ENCODE results near the gene PPDPF.

Gene PPDPF

DNA sequence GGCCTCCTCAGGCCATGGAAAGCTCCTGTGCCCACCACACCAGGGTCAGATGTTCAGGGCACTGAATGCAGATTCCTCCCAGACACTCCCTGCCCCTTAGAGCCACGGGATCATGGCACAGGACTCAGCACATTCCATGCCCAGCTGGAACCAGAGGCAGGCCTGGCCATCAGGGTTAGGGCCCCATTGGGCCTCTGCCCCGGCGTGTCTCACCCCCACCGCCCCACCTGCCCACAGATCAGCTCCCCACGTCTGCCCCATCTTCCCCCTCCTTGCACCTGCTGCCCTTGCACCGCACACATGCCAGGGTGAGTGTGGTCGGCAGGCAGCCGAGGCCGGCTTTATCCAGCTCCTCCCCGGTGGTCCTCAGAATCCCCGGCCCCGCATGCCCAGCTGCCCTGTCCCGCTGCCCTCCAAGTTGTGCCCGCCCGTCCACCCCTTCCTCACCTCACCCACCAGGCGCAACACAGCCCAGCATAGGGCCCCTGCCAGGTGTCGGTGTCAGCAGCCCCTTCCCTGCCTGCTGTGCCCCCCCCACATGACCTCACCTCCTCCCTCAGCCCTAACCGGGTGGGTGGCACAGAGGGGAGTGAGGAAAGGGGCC is 29.2 kb downstream of the PPDPF start:
- no peak for DNase-seq (ENCODE audit: low read depth)
- TF ChIP-seq POLR2A (IDR thresholded peaks at IDR 0.05; ENCODE audit: extremely low read depth, insufficient read length) = no peak
- TF ChIP-seq, protein P1, sequence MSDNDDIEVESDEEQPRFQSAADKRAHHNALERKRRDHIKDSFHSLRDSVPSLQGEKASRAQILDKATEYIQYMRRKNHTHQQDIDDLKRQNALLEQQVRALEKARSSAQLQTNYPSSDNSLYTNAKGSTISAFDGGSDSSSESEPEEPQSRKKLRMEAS (IDR thresholded peaks at IDR 0.05; ENCODE audit: low read depth, low read length) = no peak
- TF ChIP-seq MYC (IDR thresholded peaks at IDR 0.05; ENCODE audit: low read depth, low read length) = no peak
- TF ChIP-seq, protein P2, sequence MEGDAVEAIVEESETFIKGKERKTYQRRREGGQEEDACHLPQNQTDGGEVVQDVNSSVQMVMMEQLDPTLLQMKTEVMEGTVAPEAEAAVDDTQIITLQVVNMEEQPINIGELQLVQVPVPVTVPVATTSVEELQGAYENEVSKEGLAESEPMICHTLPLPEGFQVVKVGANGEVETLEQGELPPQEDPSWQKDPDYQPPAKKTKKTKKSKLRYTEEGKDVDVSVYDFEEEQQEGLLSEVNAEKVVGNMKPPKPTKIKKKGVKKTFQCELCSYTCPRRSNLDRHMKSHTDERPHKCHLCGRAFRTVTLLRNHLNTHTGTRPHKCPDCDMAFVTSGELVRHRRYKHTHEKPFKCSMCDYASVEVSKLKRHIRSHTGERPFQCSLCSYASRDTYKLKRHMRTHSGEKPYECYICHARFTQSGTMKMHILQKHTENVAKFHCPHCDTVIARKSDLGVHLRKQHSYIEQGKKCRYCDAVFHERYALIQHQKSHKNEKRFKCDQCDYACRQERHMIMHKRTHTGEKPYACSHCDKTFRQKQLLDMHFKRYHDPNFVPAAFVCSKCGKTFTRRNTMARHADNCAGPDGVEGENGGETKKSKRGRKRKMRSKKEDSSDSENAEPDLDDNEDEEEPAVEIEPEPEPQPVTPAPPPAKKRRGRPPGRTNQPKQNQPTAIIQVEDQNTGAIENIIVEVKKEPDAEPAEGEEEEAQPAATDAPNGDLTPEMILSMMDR (IDR thresholded peaks at IDR 0.05; ENCODE audit: low read depth, low read length) = no peak
- no peak overlapping the region for H3K4me3 ChIP-seq (ENCODE audit: low read depth, low read length)

DNA sequence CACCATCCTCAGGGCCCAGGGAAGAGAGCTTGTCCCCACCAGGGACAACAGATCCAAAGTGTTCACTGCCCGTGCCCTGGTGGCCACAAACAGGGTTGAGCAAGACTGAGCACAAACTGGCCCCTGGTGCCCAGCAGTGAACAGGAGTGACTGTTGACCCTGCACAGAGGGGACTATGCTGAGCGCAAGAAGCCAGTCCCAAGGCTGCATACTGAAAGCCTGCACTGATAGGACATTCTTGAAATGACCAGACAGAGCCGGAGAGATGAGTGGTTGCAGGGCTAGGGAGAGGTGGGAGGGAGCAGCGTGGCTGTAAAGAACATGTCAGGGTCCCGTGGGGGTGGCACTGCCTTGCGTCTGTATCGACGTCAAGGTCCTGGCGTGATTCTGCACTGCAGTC is 30.5 kb downstream of the PPDPF start:
- DNase-seq (ENCODE audit: low read depth) = peak; percentile 56
- no peak overlapping the region for H3K4me3 ChIP-seq (ENCODE audit: low read depth, low read length)
- TF ChIP-seq, protein P1 (IDR thresholded peaks at IDR 0.05; ENCODE audit: low read depth, low read length) = no peak
- TF ChIP-seq MYC (IDR thresholded peaks at IDR 0.05; ENCODE audit: low read depth, low read length) = no peak
- no peak for TF ChIP-seq POLR2A (IDR thresholded peaks at IDR 0.05; ENCODE audit: extremely low read depth, insufficient read length)
- TF ChIP-seq, protein P2 (IDR thresholded peaks at IDR 0.05; ENCODE audit: low read depth, low read length) = no peak

DNA sequence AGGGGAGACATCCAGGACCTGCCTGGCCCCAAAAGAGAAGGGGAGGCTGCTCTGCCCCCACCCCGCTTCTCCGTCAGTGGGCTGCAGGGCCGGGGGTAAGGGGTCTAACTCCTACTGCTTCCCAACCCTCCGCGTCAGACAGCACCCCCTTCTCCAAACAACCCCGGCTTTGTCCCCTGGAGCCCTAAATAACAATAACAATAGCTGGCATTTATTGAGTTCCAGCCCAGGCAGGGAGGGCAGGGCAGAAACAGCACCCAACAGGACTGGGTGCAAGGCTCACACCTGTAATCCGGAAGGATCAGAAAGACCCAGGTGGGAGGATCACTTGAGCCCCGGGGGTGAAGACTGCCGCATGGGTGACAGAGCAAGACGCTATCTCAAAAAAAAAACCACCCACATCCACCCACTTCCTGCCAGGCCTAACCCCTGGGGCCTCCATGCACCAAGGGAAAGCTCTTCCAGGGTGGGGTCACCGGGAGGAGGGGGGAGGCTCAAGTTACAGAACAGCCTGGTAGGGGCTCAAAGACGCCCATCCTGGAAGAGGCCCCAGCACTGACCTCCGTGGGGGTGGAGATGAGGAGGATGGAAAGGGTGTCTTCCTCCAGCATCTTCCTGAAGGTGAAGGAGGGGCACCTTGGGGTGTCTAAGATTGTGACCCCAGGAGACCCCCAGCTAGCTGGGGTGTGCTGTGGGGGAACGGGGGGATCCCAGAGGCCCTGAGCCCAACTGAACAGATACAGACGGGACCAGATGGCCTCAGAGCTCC is 32.1 kb downstream of the PPDPF start:
- TF ChIP-seq, protein P2 (IDR thresholded peaks at IDR 0.05; ENCODE audit: low read depth, low read length) = no peak
- TF ChIP-seq, protein P1 (IDR thresholded peaks at IDR 0.05; ENCODE audit: low read depth, low read length) = peak; percentile 63
- TF ChIP-seq MYC (IDR thresholded peaks at IDR 0.05; ENCODE audit: low read depth, low read length) (peak; percentile 18; the same call in 1 of the 2 replicates), POLR2A (IDR thresholded peaks at IDR 0.05; ENCODE audit: extremely low read depth, insufficient read length) (no peak)
- DNase-seq (ENCODE audit: low read depth) = peak; percentile 86
- no peak overlapping the region for H3K4me3 ChIP-seq (ENCODE audit: low read depth, low read length)

DNA sequence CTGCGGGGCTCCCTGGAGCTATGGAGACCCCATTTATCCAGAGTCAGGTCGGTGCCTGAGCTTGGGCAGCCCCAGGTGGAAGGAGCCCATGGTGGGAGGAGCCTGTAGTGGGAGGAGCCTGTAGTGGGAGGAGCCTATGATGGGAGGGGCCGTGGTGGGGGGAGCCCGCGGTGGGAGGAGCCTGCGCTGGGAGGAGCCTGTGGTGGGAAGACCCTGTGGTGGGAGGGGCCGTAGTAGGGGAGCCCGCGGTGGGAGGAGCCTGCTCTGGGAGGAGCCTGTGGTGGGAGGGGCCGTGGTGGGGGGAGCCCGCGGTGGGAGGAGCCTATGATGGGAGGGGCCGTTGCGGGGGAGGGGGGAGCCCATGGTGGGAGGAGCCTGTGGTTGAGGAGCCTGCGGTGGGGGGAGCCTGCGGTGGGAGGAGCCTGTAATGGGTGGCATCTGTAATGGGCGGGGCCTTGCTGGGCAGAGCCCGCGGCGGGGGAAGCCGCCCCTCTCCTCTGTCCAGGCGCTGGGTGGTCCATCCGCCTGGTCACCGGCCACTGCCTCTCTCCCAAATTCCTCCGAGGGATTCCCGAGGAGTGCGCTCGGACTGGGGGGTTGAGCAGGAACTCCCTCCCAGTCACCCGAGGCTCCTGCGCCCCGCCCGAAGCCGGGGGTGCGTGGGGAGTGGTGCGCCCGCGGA is 32.8 kb downstream of the PPDPF start:
- DNase-seq (ENCODE audit: low read depth) = peak; percentile 55
- TF ChIP-seq, protein P1 (IDR thresholded peaks at IDR 0.05; ENCODE audit: low read depth, low read length) = no peak
- no peak for TF ChIP-seq MYC (IDR thresholded peaks at IDR 0.05; ENCODE audit: low read depth, low read length)
- no peak overlapping the region for H3K4me3 ChIP-seq (ENCODE audit: low read depth, low read length)

DNA sequence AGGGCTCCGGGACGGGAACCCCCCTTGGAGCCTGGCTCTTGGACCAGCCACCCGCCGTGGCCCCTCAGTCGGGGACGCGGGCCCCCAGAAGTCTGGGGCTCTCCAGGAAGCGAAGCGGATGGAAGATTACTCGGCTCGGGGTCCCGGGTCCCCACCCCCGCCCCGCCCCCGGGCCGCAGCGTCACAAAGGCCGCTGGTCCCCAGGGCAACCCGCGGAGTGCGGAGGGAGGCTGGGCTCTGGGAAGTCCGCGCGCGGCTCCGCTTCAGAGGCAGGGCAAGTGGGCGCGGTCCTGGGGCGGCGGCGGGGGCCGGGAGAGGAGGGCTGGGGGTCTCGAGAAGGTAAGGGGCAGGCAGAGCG is 33.3 kb downstream of the PPDPF start, which contains the start of gene FNDC11:
Gene FNDC11 (plus strand): TSS at position 227 of the 358 bp plus-strand sequence. CDS start 1,505 bp downstream, outside the sequence.
- H3K4me3 ChIP-seq (ENCODE audit: low read depth, low read length) = no peak within 1 kb of the TSS
- TF ChIP-seq, protein P2 (IDR thresholded peaks at IDR 0.05; ENCODE audit: low read depth, low read length) = no peak
- TF ChIP-seq, protein P1 (IDR thresholded peaks at IDR 0.05; ENCODE audit: low read depth, low read length) = no peak
- DNase-seq (ENCODE audit: low read depth) = no peak
